WTC11 (cell line): ENCODE data around the gene PAM16. TPM values are rescaled to one million over a fixed set of nuclear protein-coding genes. Genes with fewer than 3 reads are reported as not detected.

Source experiments
- ATAC-seq: fragments of 200-7000 bp; cut with Tn5 transposase; 2 replicates; pipeline ENCODE4 v1.10.0; 2021; ENCODE audit warnings: mild to moderate bottlenecking, moderate library complexity
- CTCF ChIA-PET: fragments of 300-600 bp; sonication (Branson Sonifier 250); formaldehyde crosslinking; loops from one replicate; lab custom pipeline; 2021; ENCODE audit warnings: antibody characterized with exemption; lab: Charles Lee
- POLR2A ChIA-PET: fragments of 350-600 bp; sonication (Branson Sonifier 250); formaldehyde crosslinking; loops from one replicate; lab custom pipeline; 2021; ENCODE audit warnings: antibody characterized with exemption; lab: Charles Lee
- DNase-seq: peaks from one replicate; pipeline ENCODE4 v3.0.0; 2021; ENCODE audit warnings: low spot score
- H3K27ac Mint-ChIP-seq: 2 replicates; pipeline ENCODE4 v1.8.0; 2021; ENCODE audit warnings: mixed read lengths
- H3K27me3 Mint-ChIP-seq: 2 replicates; pipeline ENCODE4 v1.8.0; 2021; ENCODE audit warnings: low read depth, mild to moderate bottlenecking, moderate library complexity, mixed read lengths
- H3K36me3 Mint-ChIP-seq: 2 replicates; pipeline ENCODE4 v1.8.0; 2021; ENCODE audit warnings: mixed read lengths
- H3K4me1 Mint-ChIP-seq: 2 replicates; pipeline ENCODE4 v1.8.0; 2022; ENCODE audit warnings: mixed read lengths
- H3K4me3 Mint-ChIP-seq: 2 replicates; pipeline ENCODE4 v1.8.0; 2021; ENCODE audit warnings: mild to moderate bottlenecking, moderate library complexity, mixed read lengths
- H3K9me3 Mint-ChIP-seq: 2 replicates; pipeline ENCODE4 v1.8.0; 2021; ENCODE audit warnings: mixed read lengths
- EMX1 ChIP-seq: fragments of 250-450 bp; sonication (Bioruptor Pico); IDR thresholded peaks from 2 replicates; pipeline ENCODE4 v1.8.0; 2021; ENCODE audit warnings: mild to moderate bottlenecking
- GABPB1 ChIP-seq: sonication (generic); formaldehyde crosslinking; IDR thresholded peaks from 2 replicates; pipeline ENCODE4 v1.8.1; 2023; ENCODE audit warnings: mild to moderate bottlenecking, missing genetic modification reagents
- GTF2I ChIP-seq: fragments of 250-450 bp; sonication (Bioruptor Pico); conservative IDR thresholded peaks from 2 replicates; pipeline ENCODE4 v1.4.0; 2021; ENCODE audit warnings: mild to moderate bottlenecking
- MXD4 ChIP-seq: fragments of 250-450 bp; sonication (Bioruptor Pico); IDR thresholded peaks from 2 replicates; pipeline ENCODE4 v1.8.0; 2021; ENCODE audit warnings: mild to moderate bottlenecking, moderate library complexity, borderline replicate concordance
- NFE2L1 ChIP-seq: sonication (generic); formaldehyde crosslinking; IDR thresholded peaks from 2 replicates; pipeline ENCODE4 v1.8.1; 2023; ENCODE audit warnings: missing genetic modification reagents
- NR2C2 ChIP-seq: sonication (generic); formaldehyde crosslinking; IDR thresholded peaks from 2 replicates; pipeline ENCODE4 v1.8.0; 2022; ENCODE audit warnings: mild to moderate bottlenecking, missing genetic modification reagents
- NR3C1 ChIP-seq: sonication (generic); formaldehyde crosslinking; conservative IDR thresholded peaks from 2 replicates; pipeline ENCODE4 v1.8.1; 2023; ENCODE audit warnings: low read depth, mild to moderate bottlenecking, missing genetic modification reagents
- OVOL2 ChIP-seq: fragments of 250-450 bp; sonication (Bioruptor Pico); IDR thresholded peaks from 2 replicates; pipeline ENCODE4 v1.9.0; 2021; ENCODE audit warnings: mild to moderate bottlenecking, borderline replicate concordance
- ZBTB21 ChIP-seq: sonication (generic); formaldehyde crosslinking; IDR thresholded peaks from 2 replicates; pipeline ENCODE4 v1.8.1; 2023; ENCODE audit warnings: mild to moderate bottlenecking, missing genetic modification reagents, borderline replicate concordance
- ZNF121 ChIP-seq: sonication (generic); formaldehyde crosslinking; IDR thresholded peaks from 2 replicates; pipeline ENCODE4 v1.8.0; 2023; ENCODE audit warnings: missing genetic modification reagents
- ZNF138 ChIP-seq: sonication (generic); formaldehyde crosslinking; conservative IDR thresholded peaks from 2 replicates; pipeline ENCODE4 v1.8.1; 2022; ENCODE audit warnings: mild to moderate bottlenecking, moderate library complexity, missing genetic modification reagents
- ZNF317 ChIP-seq: sonication (generic); formaldehyde crosslinking; IDR thresholded peaks from 2 replicates; pipeline ENCODE4 v1.8.1; 2023; ENCODE audit warnings: low read depth, mild to moderate bottlenecking, moderate library complexity, missing genetic modification reagents, borderline replicate concordance
- ZNF671 ChIP-seq: fragments of 250-450 bp; sonication (Bioruptor Pico); IDR thresholded peaks from 2 replicates; pipeline ENCODE4 v1.8.0; 2021; ENCODE audit warnings: mild to moderate bottlenecking
- total RNA-seq: library from RNA; stranded (reverse); gene quantifications from 3 replicates; pipeline ENCODE4 v1.2.3, GENCODE V29; 2021
- TF ChIP-seq, protein P1 (sequence below): sonication (generic); formaldehyde crosslinking; IDR thresholded peaks from 2 replicates; pipeline ENCODE4 v1.8.1; 2022; ENCODE audit warnings: low read depth, missing genetic modification reagents, borderline replicate concordance
- TF ChIP-seq, protein P2 (sequence below): fragments of 250-450 bp; sonication (Bioruptor Pico); IDR thresholded peaks from 2 replicates; pipeline ENCODE4 v1.9.0; 2021; ENCODE audit warnings: mild to moderate bottlenecking
- TF ChIP-seq, protein P3 (sequence below): sonication (generic); formaldehyde crosslinking; IDR thresholded peaks from 2 replicates; pipeline ENCODE4 v1.8.0; 2022; ENCODE audit warnings: mild to moderate bottlenecking, missing genetic modification reagents
- TF ChIP-seq, protein P4 (sequence below): sonication (generic); formaldehyde crosslinking; conservative IDR thresholded peaks from 2 replicates; pipeline ENCODE4 v1.8.1; 2023; ENCODE audit warnings: mild to moderate bottlenecking, low read depth, missing genetic modification reagents, moderate library complexity

PAM16 gene
- total RNA-seq, 1 experiment from 2014 or later: 88.9 TPM

DNA sequence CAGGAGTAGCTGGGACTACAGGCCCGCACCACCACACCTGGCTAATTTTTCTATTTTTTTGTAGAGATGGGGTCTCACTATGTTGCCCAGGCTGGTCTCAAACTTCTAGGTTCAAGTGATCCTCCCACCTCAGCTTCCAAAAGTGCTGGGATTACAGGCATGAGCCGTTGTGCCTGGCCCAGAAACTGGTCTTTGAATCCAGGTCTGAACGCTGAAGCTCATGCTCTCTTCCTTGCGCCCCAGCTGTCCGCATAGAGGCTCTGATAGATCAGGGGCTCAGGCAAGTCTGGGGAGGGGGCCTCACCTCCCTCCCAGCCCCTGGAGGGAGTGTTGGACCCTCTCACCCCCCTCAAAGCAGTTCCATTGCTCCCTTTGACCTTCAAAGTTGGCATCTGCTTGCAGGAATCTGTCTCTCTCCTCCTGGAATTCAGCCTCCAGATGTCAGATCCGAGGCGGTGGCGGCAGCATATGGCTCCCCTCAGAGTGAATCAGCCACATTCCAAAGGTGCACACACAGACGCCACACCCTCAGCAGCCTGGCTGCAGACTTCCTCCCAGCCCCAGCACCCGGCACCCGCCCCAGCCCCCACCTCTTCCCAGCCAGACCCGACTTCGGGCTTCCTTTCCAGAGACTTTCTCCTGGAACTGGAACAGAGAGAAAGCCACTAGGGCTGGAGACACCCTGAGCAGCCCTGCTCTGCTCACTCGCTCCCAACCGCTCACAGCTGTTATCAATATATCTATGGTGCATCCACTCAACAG lies 52.2 kb downstream of the PAM16 start:
- H3K4me1 Mint-ChIP-seq: peaks cover 27% of the 10 kb centered on the region
- ATAC-seq (peak; percentile 87), DNase-seq (peak; percentile 76)
- peak overlapping the region; percentile 98 for H3K27ac Mint-ChIP-seq
- CTCF ChIA-PET: interaction anchor here (0.7 to 12.3 kb wide), 12 partner anchors 9 to 104 kb away, joined by 3 to 185 read pairs (median 6); partner anchors contain the start of gene TFAP4
- H3K36me3 Mint-ChIP-seq: peaks cover 12% of the 10 kb centered on the region
- no peak overlapping the region for H3K4me3 Mint-ChIP-seq
- no peaks in the 10 kb centered on the region for H3K9me3 Mint-ChIP-seq
- H3K27me3 Mint-ChIP-seq: no peaks in the 10 kb centered on the region
- POLR2A ChIA-PET: interaction anchor here (0.6 to 1.6 kb wide), 5 partner anchors 10 to 98 kb away, joined by 3 to 5 read pairs (median 4); partner anchors contain the start of gene GLIS2
- peak; percentile 94 for TF ChIP-seq ZNF121 (CRISPR knock-in tag)
- TF ChIP-seq, protein P1, sequence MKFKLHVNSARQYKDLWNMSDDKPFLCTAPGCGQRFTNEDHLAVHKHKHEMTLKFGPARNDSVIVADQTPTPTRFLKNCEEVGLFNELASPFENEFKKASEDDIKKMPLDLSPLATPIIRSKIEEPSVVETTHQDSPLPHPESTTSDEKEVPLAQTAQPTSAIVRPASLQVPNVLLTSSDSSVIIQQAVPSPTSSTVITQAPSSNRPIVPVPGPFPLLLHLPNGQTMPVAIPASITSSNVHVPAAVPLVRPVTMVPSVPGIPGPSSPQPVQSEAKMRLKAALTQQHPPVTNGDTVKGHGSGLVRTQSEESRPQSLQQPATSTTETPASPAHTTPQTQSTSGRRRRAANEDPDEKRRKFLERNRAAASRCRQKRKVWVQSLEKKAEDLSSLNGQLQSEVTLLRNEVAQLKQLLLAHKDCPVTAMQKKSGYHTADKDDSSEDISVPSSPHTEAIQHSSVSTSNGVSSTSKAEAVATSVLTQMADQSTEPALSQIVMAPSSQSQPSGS (CRISPR knock-in tag): no peak

DNA sequence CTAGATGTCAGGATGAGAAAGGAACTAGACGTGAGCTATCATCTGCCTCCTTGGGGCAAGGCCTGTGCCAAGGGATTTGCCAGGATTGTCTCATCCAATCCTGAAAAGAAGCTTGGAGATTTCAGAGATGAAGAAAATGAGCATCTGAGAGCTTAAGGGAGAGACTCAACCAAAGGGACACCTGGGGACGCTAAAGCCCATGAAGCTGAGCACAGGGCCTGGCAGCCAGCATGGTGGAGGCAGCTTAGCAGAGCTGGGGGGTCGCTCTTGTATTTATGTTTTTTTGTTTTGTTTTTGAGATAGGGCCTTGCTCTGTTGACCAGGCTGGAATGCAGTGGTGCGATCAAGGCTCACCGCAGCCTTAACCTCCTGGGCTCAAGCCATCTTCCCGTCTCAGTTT lies 53.6 kb downstream of the PAM16 start:
- ChIA-PET POLR2A (interaction anchor here (1.0 to 2.1 kb wide), 5 partner anchors 9 to 97 kb away, joined by 3 to 7 read pairs (median 4); no protein-coding TSS in a partner anchor), CTCF (interaction anchor here (0.6 to 12.3 kb wide), 14 partner anchors 8 to 107 kb away, joined by 3 to 185 read pairs (median 6); partner anchors contain the start of genes PAM16 and TFAP4)
- Mint-ChIP-seq H3K9me3 (no peaks in the 10 kb centered on the region), H3K4me1 (peaks cover 36% of the 10 kb centered on the region), H3K36me3 (peaks cover 12% of the 10 kb centered on the region), H3K27ac (peak overlapping the region; percentile 83), H3K4me3 (no peak overlapping the region), H3K27me3 (no peaks in the 10 kb centered on the region)
- DNase-seq (no peak), ATAC-seq (no peak)
- TF ChIP-seq ZNF138: 0 out of 2 replicates have a peak, but pooled peaks have one; percentile 35
- TF ChIP-seq GTF2I (CRISPR knock-in tag): no peak

DNA sequence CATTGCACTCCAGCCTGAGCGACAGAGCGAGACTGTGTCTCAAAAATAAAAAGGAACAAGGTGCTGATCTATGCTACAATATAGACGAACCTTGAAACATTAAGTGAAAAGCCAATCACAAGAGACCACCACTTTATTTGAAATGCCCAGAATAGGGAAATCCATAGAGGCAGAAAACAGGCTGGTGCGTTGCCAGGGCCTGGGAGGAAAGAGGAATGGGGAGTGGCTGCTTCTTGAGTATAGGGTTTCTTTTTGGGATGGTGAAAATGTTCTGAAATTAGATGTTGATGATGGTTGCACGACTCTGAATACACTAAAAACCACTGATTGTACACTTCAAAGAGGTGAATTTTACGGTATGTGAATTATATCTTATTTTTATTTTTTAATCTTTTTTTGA lies 55.5 kb downstream of the PAM16 start:
- Mint-ChIP-seq H3K27me3 (no peaks in the 10 kb centered on the region), H3K27ac (peak overlapping the region; percentile 17; the same call in 1 of the 2 replicates), H3K4me1 (peaks cover 42% of the 10 kb centered on the region), H3K36me3 (peaks cover 2% of the 10 kb centered on the region; the same call in 1 of the 2 replicates), H3K4me3 (no peak overlapping the region), H3K9me3 (no peaks in the 10 kb centered on the region)
- TF ChIP-seq ZNF671 (CRISPR knock-in tag) (no peak), EMX1 (CRISPR knock-in tag) (no peak), NFE2L1 (CRISPR knock-in tag) (no peak), OVOL2 (CRISPR knock-in tag) (no peak), ZBTB21 (no peak), GABPB1 (CRISPR knock-in tag) (no peak), MXD4 (no peak), NR2C2 (no peak), NR3C1 (CRISPR knock-in tag) (no peak), ZNF317 (CRISPR knock-in tag) (no peak)
- TF ChIP-seq, protein P2, sequence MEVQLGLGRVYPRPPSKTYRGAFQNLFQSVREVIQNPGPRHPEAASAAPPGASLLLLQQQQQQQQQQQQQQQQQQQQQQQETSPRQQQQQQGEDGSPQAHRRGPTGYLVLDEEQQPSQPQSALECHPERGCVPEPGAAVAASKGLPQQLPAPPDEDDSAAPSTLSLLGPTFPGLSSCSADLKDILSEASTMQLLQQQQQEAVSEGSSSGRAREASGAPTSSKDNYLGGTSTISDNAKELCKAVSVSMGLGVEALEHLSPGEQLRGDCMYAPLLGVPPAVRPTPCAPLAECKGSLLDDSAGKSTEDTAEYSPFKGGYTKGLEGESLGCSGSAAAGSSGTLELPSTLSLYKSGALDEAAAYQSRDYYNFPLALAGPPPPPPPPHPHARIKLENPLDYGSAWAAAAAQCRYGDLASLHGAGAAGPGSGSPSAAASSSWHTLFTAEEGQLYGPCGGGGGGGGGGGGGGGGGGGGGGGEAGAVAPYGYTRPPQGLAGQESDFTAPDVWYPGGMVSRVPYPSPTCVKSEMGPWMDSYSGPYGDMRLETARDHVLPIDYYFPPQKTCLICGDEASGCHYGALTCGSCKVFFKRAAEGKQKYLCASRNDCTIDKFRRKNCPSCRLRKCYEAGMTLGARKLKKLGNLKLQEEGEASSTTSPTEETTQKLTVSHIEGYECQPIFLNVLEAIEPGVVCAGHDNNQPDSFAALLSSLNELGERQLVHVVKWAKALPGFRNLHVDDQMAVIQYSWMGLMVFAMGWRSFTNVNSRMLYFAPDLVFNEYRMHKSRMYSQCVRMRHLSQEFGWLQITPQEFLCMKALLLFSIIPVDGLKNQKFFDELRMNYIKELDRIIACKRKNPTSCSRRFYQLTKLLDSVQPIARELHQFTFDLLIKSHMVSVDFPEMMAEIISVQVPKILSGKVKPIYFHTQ (CRISPR knock-in tag): no peak
- TF ChIP-seq, protein P3, sequence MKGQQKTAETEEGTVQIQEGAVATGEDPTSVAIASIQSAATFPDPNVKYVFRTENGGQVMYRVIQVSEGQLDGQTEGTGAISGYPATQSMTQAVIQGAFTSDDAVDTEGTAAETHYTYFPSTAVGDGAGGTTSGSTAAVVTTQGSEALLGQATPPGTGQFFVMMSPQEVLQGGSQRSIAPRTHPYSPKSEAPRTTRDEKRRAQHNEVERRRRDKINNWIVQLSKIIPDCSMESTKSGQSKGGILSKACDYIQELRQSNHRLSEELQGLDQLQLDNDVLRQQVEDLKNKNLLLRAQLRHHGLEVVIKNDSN (CRISPR knock-in tag): no peak
- TF ChIP-seq, protein P4, sequence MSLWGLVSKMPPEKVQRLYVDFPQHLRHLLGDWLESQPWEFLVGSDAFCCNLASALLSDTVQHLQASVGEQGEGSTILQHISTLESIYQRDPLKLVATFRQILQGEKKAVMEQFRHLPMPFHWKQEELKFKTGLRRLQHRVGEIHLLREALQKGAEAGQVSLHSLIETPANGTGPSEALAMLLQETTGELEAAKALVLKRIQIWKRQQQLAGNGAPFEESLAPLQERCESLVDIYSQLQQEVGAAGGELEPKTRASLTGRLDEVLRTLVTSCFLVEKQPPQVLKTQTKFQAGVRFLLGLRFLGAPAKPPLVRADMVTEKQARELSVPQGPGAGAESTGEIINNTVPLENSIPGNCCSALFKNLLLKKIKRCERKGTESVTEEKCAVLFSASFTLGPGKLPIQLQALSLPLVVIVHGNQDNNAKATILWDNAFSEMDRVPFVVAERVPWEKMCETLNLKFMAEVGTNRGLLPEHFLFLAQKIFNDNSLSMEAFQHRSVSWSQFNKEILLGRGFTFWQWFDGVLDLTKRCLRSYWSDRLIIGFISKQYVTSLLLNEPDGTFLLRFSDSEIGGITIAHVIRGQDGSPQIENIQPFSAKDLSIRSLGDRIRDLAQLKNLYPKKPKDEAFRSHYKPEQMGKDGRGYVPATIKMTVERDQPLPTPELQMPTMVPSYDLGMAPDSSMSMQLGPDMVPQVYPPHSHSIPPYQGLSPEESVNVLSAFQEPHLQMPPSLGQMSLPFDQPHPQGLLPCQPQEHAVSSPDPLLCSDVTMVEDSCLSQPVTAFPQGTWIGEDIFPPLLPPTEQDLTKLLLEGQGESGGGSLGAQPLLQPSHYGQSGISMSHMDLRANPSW: no peak
- CTCF ChIA-PET: interaction anchor here (1.3 to 12.3 kb wide), 8 partner anchors 10 to 107 kb away, joined by 4 to 185 read pairs (median 10); no protein-coding TSS in a partner anchor
- DNase-seq (no peak), ATAC-seq (no peak)
- POLR2A ChIA-PET: interaction anchor here (2.2 kb wide), 1 partner anchor 12 kb away, joined by 10 read pairs; no protein-coding TSS in a partner anchor
